GM15510 (cell line): Measurements from ENCODE around the gene DPP6.

Experiments used
- POLR2A ChIP-seq: IDR thresholded peaks from 3 replicates; pipeline ENCODE4 v1.6.1; 2011; ENCODE audit warnings: borderline replicate concordance; ENCODE audit not compliant: insufficient read length; ENCODE audit errors: extremely low read depth

DPP6 gene

DNA sequence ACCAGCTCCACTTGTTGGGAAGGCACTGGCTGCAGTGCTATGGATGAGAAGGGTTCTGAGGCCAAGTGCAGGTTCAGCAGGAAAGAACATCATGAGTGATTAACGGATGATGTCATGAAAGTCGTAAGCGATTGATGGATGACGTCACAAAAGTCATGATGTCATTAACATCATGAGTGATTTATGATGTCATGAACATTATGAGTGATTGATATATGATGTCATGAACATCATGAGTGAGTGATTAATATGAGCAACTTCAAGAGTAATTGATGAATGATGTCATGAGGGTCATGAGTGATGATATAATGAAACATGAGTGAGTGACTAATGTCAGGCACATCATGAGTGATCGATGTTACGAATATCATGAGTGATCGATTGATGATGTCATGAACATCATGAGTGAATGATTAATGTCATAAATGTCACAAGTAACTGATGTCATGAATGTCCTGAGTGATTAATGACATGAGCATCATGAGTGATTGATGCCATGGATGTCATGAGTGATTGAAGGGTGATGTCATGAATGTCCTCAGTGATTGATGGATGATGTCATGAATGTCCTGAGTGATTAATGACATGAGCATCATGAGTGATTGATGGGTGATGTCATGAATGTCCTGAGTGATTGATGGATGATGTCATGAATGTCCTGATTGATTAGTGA, 765.2 kb downstream of the DPP6 start:
- TF ChIP-seq POLR2A = no peak

DNA sequence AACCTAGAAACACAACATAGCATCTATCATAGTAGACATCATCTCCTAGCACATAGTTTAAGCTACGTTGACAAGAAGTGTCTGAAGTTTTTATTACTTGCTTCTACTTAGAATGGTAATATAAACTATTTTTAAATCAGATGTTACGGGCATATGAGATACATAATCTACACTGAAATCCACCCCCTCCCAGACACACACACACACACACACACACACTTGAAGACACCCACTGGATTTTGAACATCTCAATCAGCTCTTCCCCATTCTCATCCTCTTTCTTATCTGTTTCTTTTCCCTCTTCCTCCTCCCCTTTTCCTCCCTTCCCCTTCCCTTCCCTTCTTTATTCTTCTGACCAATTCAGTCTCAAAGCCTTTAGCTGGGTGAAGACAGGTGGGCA, 774.8 kb downstream of the DPP6 start:
- TF ChIP-seq POLR2A = no peak

DNA sequence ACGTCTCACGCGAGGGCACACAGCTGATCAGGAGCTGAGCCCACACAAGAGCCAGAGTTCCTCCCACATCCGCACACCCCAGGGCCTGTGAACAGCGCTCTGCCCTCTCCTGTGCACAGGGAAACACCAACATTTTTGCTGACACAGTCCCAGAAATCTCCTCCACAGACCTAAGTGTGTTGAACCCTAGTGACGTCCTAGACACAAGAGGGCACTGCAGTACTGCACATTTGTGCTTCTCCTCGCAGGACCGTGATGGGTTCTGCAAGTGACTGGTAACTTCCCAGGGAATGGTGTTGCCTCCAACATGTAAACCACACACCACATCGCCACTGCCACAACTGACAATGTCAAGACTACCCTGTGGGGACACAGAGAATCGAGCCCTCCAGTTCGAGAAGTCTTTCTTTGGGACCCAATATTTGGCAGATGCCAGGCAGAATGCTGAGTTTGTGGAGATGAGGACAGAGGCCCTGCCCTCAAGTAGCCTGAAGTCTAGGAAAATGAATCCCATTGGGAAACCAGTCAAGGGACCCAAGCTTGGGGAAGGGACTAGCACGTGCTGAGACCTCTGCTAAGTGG, 780.5 kb downstream of the DPP6 start:
- TF ChIP-seq POLR2A = no peak

DNA sequence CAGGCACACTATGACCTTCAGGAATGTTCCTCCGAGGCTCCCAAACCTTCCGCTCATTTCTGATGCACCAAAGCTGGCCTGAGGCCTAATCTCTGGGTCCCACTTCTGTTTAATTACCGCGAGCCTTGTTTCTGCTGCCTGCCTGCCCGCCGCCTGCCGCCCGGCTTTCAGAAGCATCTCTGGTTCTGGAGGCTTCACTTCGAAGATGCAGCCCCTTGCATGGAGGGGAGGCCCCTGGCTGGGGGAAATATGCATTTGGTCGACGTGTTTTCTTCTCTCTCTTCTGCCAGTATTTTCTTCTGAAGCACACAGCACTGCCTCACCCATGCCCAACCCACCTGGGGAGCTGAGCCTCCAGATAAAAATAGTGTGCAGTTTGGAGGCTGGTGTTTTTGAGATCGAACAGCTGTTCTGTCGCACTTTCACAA, 783.8 kb downstream of the DPP6 start:
- TF ChIP-seq POLR2A = no peak

DNA sequence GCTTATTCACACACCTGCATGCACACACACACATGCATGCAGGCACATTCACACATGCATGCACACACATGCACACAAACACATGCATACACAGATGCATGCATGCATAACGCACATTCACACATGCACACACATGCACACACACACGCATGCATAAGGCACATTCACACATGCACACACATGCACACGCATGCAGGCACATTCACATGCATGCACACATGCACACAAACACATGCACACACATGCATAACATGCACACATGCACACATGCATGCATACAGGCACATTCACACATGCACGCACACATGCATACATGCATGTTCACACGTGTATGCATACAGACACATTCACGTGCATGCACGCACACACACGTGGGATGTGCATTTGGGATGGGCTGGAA, 784.9 kb downstream of the DPP6 start:
- no peak for TF ChIP-seq POLR2A

DNA sequence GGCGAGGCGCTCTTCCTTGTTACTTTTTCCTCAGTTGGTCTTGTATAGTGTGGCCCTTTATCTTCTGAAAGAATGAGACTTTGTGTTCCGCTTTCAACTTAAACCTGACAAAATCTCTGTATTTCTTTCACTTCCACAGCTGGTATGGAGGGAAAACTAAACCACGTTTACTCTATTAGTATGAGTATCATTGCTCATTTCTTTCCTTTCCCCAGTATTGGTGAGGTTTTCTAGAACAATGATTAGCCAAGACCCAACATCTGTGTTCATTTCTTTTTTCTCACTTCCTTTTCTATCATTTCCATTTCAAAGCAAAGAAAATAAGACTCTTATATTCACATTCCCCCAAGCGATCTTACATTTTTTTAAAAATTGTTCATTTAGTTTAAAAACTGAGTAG, 785.4 kb downstream of the DPP6 start:
- TF ChIP-seq POLR2A = no peak

DNA sequence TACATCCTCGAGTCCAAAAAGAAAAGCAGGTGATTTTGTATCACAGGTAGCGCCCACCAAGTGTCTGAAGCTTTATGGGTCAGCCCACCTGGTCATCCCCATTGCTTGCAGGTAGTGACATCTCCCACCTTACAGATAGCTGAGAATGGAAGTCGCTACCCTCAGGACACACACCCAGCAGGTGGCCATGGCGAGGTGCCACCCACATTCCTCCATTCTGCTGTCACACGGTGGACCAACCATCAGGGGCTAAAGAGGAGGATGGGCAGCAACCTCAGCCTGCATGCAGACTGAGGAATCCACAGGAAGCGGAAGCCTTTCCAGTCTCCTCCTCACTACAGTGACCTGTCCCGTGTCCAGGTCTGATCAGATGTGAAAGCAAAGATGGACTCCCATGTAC, 787.9 kb downstream of the DPP6 start:
- TF ChIP-seq POLR2A = no peak

DNA sequence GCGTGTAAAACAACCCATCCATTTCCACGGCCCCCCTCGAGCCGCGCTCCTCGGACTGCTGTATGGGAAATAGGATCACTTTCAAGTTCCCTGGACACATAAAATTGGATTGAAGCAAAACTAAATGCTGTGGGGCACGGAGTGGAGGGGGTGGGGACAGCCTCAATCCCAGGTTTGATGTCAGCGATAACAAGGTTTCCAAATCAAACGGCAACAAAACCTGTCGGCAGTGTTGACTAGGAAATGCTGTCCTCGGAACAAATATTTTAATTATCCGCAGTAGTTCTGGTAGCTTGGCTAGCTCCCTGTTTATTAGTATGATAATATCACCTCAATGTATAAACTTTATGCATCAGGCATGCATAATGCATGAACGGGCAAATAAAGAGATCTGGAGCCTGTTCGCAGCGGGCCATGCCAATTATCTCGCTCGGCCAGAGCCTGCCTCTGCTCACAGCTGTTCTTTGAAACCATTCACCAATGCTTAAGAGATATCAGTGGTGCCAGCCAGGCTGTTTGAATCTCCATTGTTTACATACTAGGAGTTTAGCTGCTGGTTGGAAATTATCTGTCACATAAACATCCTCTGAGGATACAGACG, 789.6 kb downstream of the DPP6 start:
- TF ChIP-seq POLR2A = no peak

DNA sequence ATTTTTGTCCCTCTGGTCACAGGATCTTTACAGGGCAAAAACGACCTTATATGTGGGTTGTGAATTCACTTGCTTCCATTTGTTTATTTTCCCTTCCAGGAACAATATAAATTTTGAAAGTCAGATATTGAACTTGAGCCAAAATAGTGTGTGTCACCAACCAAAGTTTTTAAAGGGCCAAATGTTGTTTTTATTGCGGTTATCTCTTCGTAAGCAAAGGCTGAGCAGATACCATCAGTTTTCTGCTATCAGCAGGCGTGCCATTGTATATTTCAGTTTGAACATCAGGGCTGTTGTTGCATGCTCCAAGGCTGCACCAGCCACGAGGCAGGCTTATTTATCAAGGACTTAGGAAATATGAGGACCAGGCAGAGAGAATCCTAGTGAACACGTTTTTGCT, 790.4 kb downstream of the DPP6 start:
- no peak for TF ChIP-seq POLR2A

DNA sequence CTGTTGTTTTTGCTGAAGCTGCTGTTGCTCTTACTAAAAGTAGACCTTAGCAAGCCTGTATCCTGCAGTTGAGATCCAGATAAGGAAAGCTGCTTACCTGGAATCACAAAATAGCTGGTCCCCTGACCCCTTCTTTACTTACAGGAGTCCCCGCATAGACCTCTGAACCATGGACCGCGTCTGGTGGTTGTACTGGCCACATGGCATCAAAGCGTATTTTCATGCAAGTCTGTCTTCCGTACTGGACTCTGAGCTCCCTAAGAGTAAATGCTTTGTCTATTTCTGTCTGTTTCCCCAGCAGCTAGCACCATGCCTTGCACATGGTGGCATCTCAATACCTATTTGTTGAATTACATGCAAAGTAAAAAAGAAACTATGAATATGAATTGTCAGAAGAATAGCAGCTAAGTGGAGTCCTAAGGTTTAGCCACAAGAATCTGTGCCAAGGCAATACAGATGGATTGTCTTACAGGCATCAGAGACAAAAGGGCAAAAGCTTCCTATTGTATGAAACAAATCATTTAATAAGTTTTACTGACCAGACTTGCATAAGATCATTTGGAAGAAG, 791.6 kb downstream of the DPP6 start:
- TF ChIP-seq POLR2A = no peak

DNA sequence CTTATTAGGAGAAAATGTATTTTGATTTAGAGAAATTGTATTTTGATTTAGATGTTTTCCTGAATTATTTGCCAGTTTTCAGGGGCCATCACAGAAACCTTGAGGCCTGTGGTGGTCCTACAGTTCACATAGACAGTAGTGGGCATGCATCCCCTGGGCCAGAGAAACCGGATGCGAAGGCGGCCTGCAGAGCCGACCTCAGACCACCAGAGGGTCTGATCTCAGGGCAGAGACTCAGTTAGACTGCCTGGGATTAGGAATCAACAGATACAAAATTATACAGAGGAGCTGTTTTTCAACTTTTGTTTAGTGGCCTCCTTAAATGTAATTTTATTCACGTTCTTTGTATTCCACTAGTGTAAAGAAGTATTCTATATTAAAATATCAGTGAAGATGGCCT, 792.3 kb downstream of the DPP6 start:
- no peak for TF ChIP-seq POLR2A

DNA sequence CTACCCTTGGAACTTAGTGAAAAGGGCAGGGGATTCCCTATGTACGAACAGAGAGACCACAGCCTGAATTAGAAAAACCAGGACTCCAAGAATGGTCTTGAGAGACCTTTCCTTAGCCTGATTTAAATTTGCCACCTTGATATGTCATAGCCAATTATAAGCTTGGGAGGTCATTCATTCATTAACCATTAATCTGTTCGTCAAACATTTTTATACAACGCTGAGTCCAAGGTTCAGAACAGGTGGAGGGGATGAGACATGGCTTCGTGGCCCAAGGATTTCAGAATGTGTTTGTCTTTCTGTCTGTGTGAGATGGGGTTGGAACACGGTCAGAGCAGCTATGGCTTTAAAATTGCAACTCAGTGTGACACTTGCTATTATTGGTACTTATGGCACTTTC, 792.8 kb downstream of the DPP6 start:
- no peak for TF ChIP-seq POLR2A

DNA sequence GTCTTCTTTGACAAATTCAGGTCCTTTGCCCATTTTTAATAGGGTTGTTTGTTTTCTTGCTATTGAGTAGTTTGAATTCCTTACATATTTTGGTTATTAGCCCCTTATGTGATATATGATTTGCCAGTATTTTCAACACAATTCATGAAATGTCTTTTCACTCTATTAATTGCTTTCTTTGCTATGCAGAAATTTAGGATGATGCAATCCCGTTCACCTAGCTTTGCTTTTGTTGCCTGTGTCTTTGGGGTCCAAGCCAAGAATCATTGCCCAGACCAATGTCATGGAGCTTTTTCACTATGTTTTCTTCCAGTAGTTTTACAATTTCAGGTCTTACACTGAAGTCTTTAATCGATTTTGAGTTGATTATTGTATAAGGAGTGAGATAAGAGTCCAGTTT, 796.3 kb downstream of the DPP6 start:
- TF ChIP-seq POLR2A = no peak

DNA sequence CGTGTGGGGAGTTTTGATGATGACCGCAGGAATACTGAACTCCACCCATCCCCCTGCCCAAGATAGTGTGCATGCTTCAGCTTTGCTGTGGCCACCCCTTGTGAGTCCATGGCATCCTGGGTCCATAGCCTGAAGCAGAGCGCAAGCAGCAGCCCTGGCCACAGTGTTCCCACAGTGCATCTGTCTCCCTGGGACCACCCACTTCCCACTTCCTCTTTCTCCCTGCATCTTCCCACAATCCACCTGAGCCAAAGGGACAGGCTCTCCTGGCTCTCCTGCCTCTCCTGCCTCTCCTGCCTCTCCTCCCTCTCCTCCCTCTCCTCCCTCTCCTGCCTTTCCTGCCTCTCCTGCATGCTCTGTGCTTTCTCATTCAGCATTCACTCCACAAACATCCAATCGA, 800.0 kb downstream of the DPP6 start:
- no peak for TF ChIP-seq POLR2A

DNA sequence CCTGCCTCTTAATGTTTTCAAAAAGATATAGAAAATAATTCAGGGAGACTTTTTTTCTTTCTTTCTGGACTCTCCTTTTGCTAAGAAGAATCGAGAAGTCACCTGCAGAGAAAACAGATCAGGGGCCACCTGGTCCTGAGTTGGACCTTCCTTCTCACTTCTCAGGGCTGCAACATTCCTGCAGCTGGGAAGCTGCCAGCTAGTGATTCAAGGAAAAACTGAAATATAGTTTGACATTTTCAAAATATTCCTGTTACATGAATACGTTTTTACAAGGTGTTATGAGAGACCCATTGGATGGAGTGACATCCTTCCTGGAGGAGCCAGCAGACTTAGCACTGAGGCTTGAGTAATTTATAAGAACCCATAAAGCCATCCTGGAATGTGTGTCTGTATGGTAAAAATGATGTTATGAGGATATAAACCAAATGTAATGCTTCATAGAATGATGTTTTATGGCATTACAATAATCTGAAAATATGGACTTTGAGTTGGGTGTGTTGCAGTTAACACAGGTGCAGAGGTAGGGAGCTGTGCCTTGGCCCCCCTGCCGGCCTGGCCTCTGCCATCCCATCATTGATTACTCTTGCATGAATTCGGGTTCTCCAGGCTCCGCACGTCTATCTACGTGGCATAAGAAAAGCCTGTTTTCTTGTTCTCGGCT, 801.0 kb downstream of the DPP6 start:
- no peak for TF ChIP-seq POLR2A
